Measurements from ENCODE around the gene GORASP1.

The GORASP1 gene

GRCh38 chr3:39141171-39141995 lies 34.0 kb upstream of the GORASP1 start:
- no peak for DNase-seq (ENCODE audit: low read depth in 2 of 3, low spot score in 2 of 3)

- no peak for DNase-seq (ENCODE audit: low read depth in 2 of 3, low spot score in 2 of 3)
These were observed 33.0 kb upstream of the GORASP1 start for GRCh38 chr3:39140341-39140971.

GRCh38 chr3:39139442-39139841 lies 32.0 kb upstream of the GORASP1 start:
- DNase-seq (ENCODE audit: low read depth in 2 of 3, low spot score in 2 of 3) = no peak

- DNase-seq (ENCODE audit: low read depth in 2 of 3, low spot score in 2 of 3) = no peak
These were observed 31.5 kb upstream of the GORASP1 start for GRCh38 chr3:39138804-39139415.

- DNase-seq (ENCODE audit: low read depth in 2 of 3, low spot score in 2 of 3) = no peak
These were observed 30.8 kb upstream of the GORASP1 start for GRCh38 chr3:39137991-39138803.

- DNase-seq (ENCODE audit: low read depth in 2 of 3, low spot score in 2 of 3) = no peak
These were observed 30.1 kb upstream of the GORASP1 start for GRCh38 chr3:39137435-39137936.

GRCh38 chr3:39136533-39137434 lies 29.4 kb upstream of the GORASP1 start:
- no peak for DNase-seq (ENCODE audit: low read depth in 2 of 3, low spot score in 2 of 3)

GRCh38 chr3:39135170-39135805 lies 27.9 kb upstream of the GORASP1 start:
- no peak for DNase-seq (ENCODE audit: low read depth in 2 of 3, low spot score in 2 of 3)

- no peak for DNase-seq (ENCODE audit: low read depth in 2 of 3, low spot score in 2 of 3)
These were observed 26.9 kb upstream of the GORASP1 start for GRCh38 chr3:39134305-39134704.

- no peak for DNase-seq (ENCODE audit: low read depth in 2 of 3, low spot score in 2 of 3)
These were observed 26.4 kb upstream of the GORASP1 start for GRCh38 chr3:39133822-39134221.

- no peak for DNase-seq (ENCODE audit: low read depth in 2 of 3, low spot score in 2 of 3)
These were observed 25.7 kb upstream of the GORASP1 start for GRCh38 chr3:39133093-39133490.

- DNase-seq (ENCODE audit: low read depth in 2 of 3, low spot score in 2 of 3) = no peak
These were observed 25.0 kb upstream of the GORASP1 start for GRCh38 chr3:39132096-39133092.

GRCh38 chr3:39130693-39131265 lies 23.4 kb upstream of the GORASP1 start:
- no peak for DNase-seq (ENCODE audit: low read depth in 2 of 3, low spot score in 2 of 3)

- no peak for DNase-seq (ENCODE audit: low read depth in 2 of 3, low spot score in 2 of 3)
These were observed 22.6 kb upstream of the GORASP1 start for GRCh38 chr3:39130026-39130425.

GRCh38 chr3:39128951-39129350 lies 21.5 kb upstream of the GORASP1 start:
- no peak for DNase-seq (ENCODE audit: low read depth in 2 of 3, low spot score in 2 of 3)

GRCh38 chr3:39127908-39128304 lies 20.5 kb upstream of the GORASP1 start:
- no peak for DNase-seq (ENCODE audit: low read depth in 2 of 3, low spot score in 2 of 3)

- no peak for DNase-seq (ENCODE audit: low read depth in 2 of 3, low spot score in 2 of 3)
These were observed 20.0 kb upstream of the GORASP1 start for GRCh38 chr3:39127269-39127907.

Measured in activated CD8-positive, alpha-beta memory T cell treated with anti-CD3 and anti-CD28 coated beads for 48 hours (primary cell).